Left lobe of liver (tissue), 2 donors: Measurements from ENCODE around the gene CACNA2D1. TPM values are rescaled to one million over a fixed set of nuclear protein-coding genes. Genes with fewer than 3 reads are reported as not detected.

Source experiments
- ATAC-seq: fragments of 200-7000 bp; cut with Tn5 transposase; one replicate; pipeline ENCODE4 v1.9.1; 2020; ENCODE audit warnings: mild to moderate bottlenecking, moderate library complexity
- DNase-seq: peaks from one replicate; pipeline ENCODE4 v3.0.0-alpha.2; 2020; ENCODE audit warnings: low spot score
- total RNA-seq: library from RNA; stranded (reverse); gene quantifications from one replicate; pipeline ENCODE4 v1.2.1, GENCODE V29; 2021
- donor health status: DM: no; HTN: no; CAD: no; lungs with moderate emphysema.
- donor health status: DM: no; HTN: yes; CAD: no.

CACNA2D1 gene
- 0.91 TPM for total RNA-seq

GRCh38 chr7:82443547-82444219 lies at the start of gene CACNA2D1:
CACNA2D1 (minus strand) TSS chr7:82443777.
- ATAC-seq = peak; percentile 79

GRCh38 chr7:82481499-82482097 lies 38.0 kb upstream of the CACNA2D1 start:
- ATAC-seq = peak; percentile 55
- DNase-seq = no peak

More at GRCh38 chr7:82443547-82444219, at the start of gene CACNA2D1:
- peak; percentile 46 for DNase-seq

GRCh38 chr7:82477733-82478515 lies 34.3 kb upstream of the CACNA2D1 start:
- DNase-seq = no peak
- no peak for ATAC-seq

GRCh38 chr7:82472966-82473365 lies 29.4 kb upstream of the CACNA2D1 start:
- DNase-seq (no peak), ATAC-seq (no peak)

- DNase-seq = no peak
- no peak for ATAC-seq
Measured at GRCh38 chr7:82471351-82472020, 27.9 kb upstream of the CACNA2D1 start.

- ATAC-seq = no peak
- DNase-seq = no peak
Measured at GRCh38 chr7:82469207-82469606, 25.6 kb upstream of the CACNA2D1 start.

GRCh38 chr7:82468435-82468834 lies 24.9 kb upstream of the CACNA2D1 start:
- ATAC-seq (no peak), DNase-seq (no peak)

GRCh38 chr7:82467020-82467419 lies 23.4 kb upstream of the CACNA2D1 start:
- DNase-seq (no peak), ATAC-seq (no peak)

- DNase-seq (no peak), ATAC-seq (no peak)
Measured at GRCh38 chr7:82464372-82464771, 20.8 kb upstream of the CACNA2D1 start.

GRCh38 chr7:82455295-82455694 lies 11.7 kb upstream of the CACNA2D1 start:
- ATAC-seq (no peak), DNase-seq (no peak)

GRCh38 chr7:82450759-82451158 lies 7.2 kb upstream of the CACNA2D1 start:
- ATAC-seq = no peak
- DNase-seq = no peak

GRCh38 chr7:82449910-82450309 lies 6.3 kb upstream of the CACNA2D1 start:
- no peak for DNase-seq
- ATAC-seq = no peak

- DNase-seq = no peak
- no peak for ATAC-seq
Measured at GRCh38 chr7:82446897-82447296, 3.3 kb upstream of the CACNA2D1 start.

GRCh38 chr7:82445271-82445670 lies 1.7 kb upstream of the CACNA2D1 start:
- ATAC-seq (no peak), DNase-seq (no peak)

GRCh38 chr7:82444220-82444909 lies 788 bp upstream of the CACNA2D1 start:
- DNase-seq (no peak), ATAC-seq (peak; percentile 40)

- DNase-seq (no peak), ATAC-seq (peak; percentile 39)
Measured at GRCh38 chr7:82443036-82443546, 486 bp downstream of the CACNA2D1 start.

- DNase-seq (no peak), ATAC-seq (no peak)
Measured at GRCh38 chr7:82442492-82443035, 1.0 kb downstream of the CACNA2D1 start.

- no peak for DNase-seq
Measured at GRCh38 chr7:82441669-82442478, 1.7 kb downstream of the CACNA2D1 start.

GRCh38 chr7:82438521-82438920 lies 5.1 kb downstream of the CACNA2D1 start:
- DNase-seq (no peak), ATAC-seq (no peak)

More at GRCh38 chr7:82441669-82442478, 1.7 kb downstream of the CACNA2D1 start:
- ATAC-seq = no peak
